ENCODE data around the gene MYH1.
"Not testable (repeated sequence)": the region's sequence is repeated elsewhere in the genome, so short reads cannot be mapped to it uniquely, and the experiment has no call there.

MYH1 gene

DNA sequence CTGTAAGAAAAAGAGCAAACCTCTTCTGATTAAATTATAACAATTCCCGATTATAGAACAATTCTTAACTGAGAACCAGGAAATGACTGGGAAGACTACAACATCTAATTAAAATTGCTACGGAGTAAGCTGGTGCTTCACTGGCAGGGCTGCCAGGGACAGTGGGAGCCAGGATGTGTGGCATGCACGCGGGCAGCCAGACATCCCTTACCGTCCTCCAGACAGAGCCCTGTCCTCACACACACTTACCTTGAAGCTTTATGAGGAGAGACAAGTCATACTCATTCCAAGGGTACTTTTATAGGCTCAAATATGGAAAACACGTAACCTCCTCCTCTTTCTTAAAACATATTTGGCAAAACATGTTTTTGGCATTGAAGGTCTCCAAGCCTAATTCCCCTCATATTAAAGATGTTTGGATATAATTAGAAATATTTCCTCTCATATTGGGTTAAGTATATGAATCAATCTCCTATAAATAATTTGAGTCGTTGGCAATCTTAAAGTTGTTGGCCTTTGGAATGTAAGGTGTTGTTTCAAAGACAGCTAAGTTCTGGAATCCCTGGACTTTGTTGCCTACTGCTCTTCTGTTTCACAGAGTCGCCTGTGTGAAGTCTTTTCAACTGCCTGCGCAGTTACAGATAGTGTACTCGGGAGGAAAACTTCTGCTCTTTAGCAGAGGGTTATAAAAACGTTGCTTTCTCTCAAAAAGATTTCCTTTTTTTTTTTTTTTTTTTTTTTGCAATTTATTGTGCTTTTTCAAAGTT, at the start of gene MYH1:
TSS of gene MYH1 (minus strand) at position 272 of the 767 bp plus-strand sequence. CDS start 1,900 bp downstream, outside the sequence.
- DNase-seq = no peak

DNA sequence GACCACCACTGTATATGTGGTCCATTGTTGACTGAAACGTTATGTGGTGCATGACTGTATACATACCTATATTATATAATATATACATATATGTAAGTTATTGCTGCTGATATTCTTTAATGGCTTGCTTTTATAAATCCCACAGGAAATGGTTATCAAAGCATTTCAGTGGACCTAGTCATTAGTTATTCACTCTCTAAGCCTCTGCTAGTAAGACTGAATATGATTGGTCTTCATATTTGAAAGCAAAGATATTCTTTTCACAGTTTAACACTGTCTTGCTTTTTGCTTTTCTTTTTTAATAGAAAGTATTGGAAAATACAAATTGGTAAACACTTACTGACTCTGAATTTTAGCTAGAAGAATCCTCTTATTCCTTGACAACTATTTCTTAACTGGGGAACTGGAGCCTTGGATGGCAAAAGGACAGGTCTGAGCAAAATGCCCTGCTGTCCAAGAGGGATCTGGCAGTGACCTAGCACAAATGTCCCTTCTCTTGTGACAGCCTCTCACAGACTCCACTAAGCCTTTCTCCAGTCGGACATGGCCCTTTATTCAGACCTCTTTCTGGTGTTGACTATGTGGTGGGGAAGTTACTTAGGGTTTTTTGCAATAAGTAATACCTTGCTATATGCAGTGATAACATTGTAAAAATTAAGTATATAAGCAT, 45.8 kb upstream of the MYH1 start:
- DNase-seq = no peak

DNA sequence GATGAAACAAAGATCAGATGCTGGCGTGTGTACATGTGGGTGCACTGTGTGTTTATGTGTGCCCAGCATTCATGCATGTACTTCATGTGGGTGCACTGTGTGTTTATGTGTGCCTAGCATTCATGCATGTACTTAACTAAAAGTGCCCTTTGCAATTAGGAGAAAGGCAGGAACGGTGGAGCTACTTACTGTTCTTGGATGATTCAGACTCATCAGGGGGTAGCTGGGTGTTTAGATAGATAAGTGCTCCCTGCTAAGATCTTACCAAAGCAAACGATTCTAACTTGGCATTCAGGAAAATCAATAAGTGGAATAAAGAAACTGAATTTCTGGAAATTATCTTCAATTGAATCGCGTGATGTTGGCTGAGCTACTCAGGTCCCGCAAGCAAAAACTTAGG, 39.7 kb upstream of the MYH1 start:
- DNase-seq = no peak

DNA sequence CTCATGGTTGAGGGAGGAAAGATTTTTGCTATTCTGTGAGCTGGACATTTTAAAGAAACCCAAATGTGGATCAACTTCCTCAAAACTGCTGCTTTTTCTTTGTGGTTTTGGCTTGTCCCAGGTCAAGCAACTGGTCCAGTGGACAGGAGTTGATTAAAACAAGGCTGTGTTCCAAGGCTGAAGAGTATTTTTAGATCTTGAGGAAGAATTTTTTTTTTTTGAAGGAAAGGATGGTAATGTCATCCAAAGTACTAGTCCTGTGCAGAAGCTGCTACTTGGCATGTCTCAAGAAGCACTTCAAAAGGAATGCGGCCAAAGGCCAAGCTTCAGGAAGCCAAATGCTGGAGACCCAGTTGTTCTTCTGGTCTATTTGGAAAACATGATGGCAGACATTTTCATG, 39.1 kb upstream of the MYH1 start:
- DNase-seq = no peak

DNA sequence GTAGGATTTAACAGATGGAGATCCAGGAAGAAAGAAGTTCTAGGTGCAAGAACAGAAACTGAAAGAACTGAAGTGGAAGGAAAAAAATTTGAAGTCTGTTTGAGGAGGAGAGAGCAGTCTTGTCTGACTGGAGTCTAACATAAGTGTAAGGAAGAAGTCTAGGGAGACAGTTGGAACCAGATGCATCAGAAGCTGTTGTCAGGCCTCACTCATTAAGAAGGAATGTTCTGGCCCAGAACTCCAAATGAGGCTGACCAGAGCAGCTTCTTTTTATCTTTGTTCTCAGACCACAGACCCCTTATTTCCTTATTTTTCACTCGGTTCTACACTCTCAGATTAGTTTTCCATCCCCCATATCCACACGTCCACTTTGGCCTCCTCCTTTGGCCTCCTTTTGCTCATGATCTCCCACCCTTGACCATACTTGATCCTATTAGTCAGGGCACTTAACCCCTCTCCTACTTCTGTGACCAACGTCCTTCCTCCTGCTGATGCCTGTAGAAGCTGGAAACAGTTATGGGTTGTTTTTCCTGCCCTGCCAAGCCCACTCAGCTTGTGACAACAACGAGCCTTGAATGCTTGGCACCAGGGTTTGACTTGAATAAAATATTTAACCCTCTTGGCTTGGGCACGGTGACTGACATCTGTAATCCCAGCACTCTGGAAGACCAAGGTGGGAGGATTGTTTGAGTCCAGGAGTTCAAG, 38.1 kb upstream of the MYH1 start:
- no peak for DNase-seq

DNA sequence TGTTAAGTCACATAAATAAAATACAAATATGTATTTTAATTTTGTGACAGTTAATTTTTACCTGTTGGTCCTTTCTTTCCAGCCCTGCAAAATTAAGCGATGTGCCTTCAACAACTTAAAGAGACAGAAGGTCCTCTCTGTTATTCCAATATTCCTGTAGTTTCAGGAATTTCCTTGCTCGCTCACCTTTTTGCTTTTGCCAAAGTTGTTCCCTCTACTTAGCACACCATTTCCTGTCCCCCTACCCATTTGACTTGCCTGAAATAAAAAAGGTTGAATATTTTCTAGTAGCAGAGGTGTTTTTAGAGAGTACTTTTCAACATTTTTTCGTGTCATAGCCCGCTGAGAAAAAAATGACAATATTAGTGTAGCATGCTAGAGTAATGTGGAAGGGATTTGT, 31.7 kb upstream of the MYH1 start:
- DNase-seq = no peak

DNA sequence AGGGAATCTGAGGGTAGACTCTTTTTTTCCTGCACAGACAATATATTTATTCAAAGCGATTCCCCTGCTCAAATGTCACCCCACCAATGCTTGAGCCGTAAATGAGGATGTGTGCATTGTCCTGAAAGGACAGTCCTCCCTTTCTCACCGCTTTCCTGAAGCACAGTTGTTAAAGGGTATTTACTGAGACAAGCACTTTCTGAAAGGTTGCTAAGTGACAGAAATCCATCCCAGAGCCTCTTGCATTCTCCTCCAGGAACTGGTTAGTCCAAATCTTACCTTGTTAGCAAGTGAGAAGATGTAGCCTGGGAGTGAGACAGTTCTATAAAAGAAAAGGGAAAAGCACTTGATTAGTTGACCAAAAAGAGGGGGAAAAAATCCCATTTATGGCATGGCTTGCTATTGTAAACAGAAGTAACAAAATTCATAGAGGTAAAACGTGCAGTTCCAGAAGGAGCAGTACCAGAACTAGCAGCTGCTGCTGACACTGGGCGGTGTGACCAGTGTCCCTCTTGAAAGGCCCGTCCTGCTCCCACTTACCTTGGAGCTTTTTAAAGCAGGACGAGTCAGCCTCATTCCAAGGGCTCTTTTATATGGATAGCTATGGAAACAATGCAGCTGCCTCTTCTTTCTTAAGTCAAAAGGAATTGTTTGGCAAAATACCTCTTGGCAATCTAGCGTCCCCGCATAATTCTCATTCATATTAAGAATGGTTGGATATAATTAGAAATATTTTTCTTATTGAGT, 30.9 kb upstream of the MYH1 start, which contains the start of gene MYH2:
TSS of gene MYH2 (minus strand) at position 563 of the 747 bp plus-strand sequence. CDS start 1,738 bp downstream, outside the sequence.
- DNase-seq = peak in 1 of 51 donors; percentile 2

DNA sequence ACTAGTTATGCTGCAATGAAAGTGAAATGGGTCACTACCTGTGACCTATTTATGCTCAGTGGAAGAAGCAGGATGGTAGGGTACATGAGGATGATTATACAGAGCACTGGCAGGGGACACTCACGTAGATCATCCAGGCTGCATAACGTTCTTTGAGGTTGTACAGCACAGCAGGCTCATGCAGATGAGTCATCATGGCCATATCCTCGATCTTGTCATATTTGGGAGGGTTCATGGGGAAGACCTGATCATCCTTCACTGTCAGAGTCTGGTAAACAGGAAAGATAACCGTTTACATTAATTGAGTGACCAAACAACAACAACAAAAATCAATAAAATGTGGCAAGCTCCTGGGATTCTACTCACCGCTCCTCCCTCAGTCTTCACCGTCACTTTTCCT, 29.0 kb upstream of the MYH1 start:
- no peak for DNase-seq

DNA sequence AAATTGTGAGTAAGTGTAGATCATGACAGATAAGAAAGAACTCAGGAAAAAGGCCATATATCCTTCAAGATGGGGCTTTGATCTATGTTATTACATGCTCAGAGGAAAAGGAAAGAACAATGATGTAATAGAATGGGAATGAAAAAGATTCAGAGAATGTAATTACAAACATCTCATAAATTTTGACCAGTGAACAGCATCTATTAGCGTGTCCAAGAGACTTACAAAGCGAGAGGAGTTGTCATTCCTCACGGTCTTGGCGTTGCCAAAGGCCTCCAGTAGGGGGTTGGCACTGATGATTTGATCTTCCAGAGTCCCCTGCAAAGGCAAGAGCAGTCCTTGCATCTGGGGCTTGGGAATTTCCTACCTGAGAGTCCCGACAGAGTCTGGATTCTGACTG, 25.1 kb upstream of the MYH1 start:
- DNase-seq = not testable (repeated sequence)

DNA sequence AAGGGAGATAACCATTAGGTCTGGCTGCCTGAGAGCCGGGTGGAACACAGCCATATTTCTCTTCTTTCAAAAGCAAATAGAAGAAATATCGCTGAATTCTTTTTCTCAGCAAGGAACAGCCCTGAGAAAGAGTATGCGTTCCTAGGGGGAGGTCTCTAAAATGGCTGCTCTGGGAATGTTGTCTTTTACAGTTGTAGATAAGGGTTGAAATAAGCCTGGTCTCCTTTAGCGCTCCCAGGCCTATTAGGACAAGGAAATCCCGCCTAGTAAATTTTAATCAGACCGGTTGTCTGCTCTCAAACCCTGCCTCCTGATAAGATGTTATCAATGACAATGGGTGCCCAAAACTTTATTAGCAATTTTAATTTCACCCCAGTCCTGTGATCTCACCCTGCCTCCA, 22.8 kb upstream of the MYH1 start:
- DNase-seq = not testable (repeated sequence)

DNA sequence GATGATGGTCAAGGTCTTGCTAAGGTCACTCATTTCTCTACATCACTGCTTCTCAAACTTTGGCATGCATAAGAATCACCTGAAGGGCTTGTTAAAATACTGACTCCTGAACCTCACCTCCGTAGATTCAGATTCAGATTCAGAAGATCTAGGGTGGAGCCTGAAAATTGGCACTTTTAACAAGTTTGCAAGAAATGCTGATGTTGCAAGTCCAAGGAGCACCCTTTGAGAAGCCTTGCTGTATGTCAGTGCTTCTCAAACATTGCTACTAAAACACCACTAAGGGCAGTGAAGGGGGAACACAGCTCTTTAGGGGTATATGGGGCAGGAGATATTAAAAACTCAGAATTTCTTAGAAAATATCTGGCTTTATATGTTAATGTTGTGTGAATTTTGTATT, 13.7 kb upstream of the MYH1 start:
- DNase-seq = no peak

DNA sequence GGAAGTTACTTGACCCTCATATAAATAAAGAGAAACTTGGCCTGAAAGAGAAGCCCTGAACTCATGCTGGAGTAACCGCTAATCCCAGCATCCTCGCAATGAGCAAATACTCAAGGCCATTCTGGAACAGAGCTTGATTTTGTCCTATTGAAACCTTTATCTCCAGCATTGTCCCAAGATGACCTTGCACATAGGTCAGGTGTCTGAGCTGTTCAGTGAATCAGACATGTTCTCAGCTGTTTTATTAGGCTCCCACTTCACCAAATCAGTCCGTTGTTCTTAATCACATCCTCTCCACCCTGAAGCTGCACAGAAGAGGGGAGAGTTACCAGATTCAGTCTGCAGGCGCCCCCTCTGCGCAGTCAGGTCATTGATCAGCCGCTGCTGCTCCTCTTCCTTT, 9.1 kb upstream of the MYH1 start:
- DNase-seq = no peak

DNA sequence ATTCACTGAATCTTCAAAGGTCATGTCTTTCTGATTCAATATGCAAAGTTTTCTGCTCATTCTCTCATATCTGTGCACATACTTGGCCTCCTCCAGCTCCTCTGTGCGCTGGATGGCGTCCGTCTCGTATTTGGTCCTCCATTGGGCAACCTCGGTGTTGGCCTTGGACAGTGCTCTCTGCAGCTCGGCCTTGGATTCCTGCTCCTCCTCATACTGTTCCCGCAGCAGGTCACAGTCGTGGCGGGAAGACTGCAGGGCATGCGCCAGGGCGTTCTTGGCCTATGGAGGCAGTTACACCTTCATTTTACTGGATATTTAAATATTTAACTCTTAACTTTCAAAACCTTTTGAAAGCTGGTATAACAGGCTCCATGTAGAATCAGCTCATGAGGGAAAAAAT, 8.2 kb upstream of the MYH1 start:
- DNase-seq = no peak

DNA sequence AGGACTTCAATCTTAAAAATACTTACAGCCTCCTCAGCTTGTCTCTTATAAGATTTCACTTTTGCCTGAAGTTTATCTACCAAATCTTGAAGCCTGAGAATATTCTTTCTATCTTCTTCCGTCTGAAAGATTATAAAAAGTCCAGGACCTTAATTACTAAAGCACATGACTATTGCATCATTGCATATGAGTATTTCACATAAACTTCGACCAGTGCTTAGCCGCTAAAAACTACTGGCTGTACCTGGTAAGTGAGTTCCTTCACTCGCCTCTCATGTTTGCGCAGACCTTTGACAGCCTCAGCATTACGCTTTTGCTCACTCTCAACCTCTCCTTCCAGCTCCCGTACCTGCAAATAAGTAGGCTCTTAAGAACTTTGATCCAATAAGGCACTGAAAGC, 4.7 kb upstream of the MYH1 start:
- no peak for DNase-seq

DNA sequence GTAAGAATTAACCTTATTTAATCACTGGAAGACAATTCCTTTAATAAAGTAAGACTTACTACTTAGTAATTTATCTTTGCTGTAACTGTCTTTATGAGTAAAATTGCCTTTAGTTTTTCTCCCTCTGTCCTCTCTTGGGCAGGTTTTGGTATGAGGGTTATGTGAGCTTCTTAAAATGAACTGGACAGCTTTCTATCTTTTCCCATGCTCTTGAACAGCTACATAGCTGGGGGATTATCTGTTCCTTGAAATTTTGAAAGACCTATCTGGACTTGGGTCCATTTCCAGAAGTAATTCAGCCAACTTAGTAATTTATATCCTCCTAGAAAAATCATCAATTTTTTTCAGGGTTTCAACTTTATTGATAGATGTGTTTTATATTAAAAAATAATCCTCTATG, 3.6 kb upstream of the MYH1 start:
- no peak for DNase-seq

DNA sequence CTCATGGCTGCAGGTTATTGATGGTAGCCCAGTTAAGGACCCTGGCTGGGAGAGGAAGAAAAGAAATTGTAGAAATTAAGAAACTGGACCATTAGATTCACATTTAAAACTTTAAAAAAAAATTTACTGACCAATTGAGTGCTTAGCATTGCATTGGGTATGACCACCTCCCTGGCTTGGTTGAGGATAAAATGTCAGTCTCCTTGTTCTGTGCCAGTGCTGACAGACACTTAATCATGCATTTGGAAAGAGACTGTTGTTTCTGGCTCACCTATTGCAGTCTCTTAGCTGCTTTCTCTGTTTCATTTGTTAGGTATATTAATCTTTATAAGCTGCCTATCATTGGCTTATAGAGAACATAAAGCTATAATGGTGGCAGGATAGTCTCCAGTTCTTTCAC, 1.7 kb downstream of the MYH1 start:
- DNase-seq = no peak

DNA sequence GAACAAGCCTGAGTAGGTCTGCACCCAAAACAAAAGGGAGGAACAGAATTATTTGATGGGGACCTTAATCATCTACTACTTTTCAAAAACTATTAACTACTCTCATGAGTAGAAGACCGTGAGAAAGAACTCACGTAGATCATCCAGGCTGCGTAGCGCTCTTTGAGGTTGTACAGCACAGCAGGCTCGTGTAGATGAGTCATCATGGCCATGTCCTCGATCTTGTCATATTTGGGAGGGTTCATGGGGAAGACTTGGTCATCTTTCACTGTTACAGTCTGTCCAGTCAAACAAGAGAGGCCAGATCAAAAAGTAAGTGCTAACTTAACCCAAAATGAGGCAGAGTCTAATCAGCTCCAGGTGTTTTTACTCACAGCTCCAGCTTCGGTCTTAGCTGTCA, 2.3 kb downstream of the MYH1 start:
- no peak for DNase-seq

DNA sequence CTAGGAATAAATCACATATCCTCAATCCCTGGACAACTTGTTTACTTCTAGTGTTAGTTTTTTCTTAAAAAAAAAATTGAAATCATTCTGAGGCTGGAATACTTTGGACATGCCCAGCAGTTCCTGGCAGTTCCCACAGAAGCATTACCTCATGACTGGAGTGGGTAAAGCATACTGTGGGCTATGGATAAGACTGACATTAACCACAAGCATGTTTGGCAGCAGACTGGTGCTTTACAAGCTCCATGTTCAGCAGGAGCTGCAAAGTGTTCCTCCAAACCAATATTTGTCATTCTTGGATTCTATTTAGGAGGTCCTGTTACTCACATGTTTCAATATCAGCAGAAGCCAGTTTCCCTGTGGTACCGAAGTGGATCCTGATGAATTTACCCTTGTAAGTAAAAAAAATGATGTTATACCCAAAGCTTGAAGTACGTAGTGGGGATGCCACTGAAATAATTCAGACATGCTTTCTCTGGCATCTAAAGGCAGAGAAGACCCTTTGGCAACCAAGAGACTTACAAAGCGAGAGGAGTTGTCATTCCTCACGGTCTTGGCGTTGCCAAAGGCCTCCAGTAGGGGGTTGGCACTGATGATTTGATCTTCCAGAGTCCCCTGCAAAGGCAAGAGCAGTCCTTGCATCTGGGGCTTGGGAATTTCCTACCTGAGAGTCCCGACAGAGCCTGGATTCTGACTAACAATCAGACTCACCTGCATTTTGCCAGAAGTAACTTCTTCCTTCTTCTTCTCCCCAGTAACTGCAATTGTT, 4.9 kb downstream of the MYH1 start:
- DNase-seq = no peak

DNA sequence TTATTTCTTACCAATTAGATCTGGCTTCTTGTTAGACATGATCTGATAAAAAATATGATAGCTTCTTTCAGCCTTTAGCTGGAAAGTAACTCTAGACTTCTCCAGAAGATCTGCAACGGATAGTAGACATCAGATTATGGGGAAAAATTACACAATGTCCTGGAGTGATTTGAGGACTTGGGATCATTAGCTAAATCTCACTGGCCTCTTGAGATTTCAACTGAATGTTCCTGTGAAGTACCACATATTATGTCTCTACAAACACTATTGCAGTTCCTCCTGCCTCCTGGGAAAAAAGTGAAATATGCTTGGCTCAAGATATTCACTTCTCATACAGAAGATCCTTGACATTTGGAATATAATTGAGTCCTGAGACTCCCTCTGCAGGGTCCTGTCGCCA, 5.5 kb downstream of the MYH1 start:
- no peak for DNase-seq

DNA sequence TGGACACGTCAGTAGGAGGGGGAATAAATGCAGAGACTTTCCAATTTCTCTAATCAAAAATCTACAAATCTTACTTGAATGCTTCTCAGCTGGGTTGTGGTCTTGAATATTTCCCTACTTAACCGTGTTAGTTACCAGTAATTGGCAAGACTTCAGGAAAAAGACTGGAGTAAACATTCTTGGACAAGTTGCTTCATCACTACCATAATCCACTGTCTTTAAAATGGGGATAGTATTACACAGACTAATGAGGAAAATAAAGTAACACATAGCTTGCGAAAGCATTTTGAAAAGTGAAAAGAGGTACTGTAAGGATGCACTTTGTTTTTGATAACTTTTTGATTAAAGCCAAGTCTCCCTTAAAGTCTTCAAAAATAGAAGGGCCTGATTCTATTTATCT, 18.4 kb downstream of the MYH1 start:
- DNase-seq = no peak

DNA sequence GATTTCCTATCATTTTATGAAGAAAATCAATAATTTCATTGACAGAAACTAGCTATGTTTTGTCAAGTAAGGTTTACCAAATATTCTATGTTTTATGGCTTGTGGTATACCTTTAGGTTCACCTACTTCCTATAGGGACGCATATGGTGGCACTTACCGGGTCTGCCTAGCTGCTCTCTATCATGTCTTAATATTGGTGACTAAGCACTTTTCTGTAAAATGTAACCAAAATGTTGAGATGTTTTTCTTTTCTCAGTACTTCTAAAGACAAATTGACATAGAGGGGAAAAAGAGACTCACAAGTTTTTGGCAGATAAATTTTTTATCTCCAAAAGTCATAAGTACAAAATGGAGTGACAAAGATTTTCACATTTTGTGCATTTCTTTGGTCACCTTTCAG, 26.3 kb downstream of the MYH1 start:
- no peak for DNase-seq

All from hypothalamus (tissue), 51 donors.